Activated naive CD4-positive, alpha-beta T cell treated with Interleukin-2 at 50 U/mL for 16 hours (primary cell): Measurements from ENCODE around the gene CDH15.
A peak's percentile ranks its signal among the peaks of the same experiment; 100 is the strongest.

Experiments used
- DNase-seq: peaks from one replicate; pipeline ENCODE4 v3.0.0-alpha.2; 2020

The CDH15 gene

GRCh38 chr16:89171216-89172170, at the start of gene CDH15:
Gene CDH15, plus strand, starts transcription at chr16:89171748. Its CDS starts 84 bp downstream, at chr16:89171832.
- DNase-seq = peak; percentile 95

GRCh38 chr16:89122322-89122851, 49.2 kb upstream of the CDH15 start:
- DNase-seq = peak; percentile 41

GRCh38 chr16:89123001-89123830, 48.3 kb upstream of the CDH15 start:
- no peak for DNase-seq

- DNase-seq = no peak
These were observed 47.8 kb upstream of the CDH15 start for GRCh38 chr16:89123831-89124100.

GRCh38 chr16:89129378-89129777, 42.2 kb upstream of the CDH15 start:
- DNase-seq = no peak

- DNase-seq = no peak
These were observed 41.1 kb upstream of the CDH15 start for GRCh38 chr16:89130448-89130847.

- DNase-seq = no peak
These were observed 39.8 kb upstream of the CDH15 start for GRCh38 chr16:89131783-89132182.

GRCh38 chr16:89132194-89133005, 39.1 kb upstream of the CDH15 start:
- DNase-seq = no peak

- no peak for DNase-seq
These were observed 38.0 kb upstream of the CDH15 start for GRCh38 chr16:89133457-89134127.

- no peak for DNase-seq
These were observed 37.3 kb upstream of the CDH15 start for GRCh38 chr16:89134269-89134668.

- no peak for DNase-seq
These were observed 36.4 kb upstream of the CDH15 start for GRCh38 chr16:89135166-89135565.

- DNase-seq = no peak
These were observed 35.4 kb upstream of the CDH15 start for GRCh38 chr16:89135971-89136765.

GRCh38 chr16:89136931-89137330, 34.6 kb upstream of the CDH15 start:
- no peak for DNase-seq

GRCh38 chr16:89137666-89138512, 33.7 kb upstream of the CDH15 start:
- no peak for DNase-seq

- no peak for DNase-seq
These were observed 33.1 kb upstream of the CDH15 start for GRCh38 chr16:89138513-89138795.

- no peak for DNase-seq
These were observed 32.6 kb upstream of the CDH15 start for GRCh38 chr16:89138843-89139520.

GRCh38 chr16:89139907-89140361, 31.6 kb upstream of the CDH15 start:
- DNase-seq = no peak

- DNase-seq = no peak
These were observed 31.1 kb upstream of the CDH15 start for GRCh38 chr16:89140401-89140800.

GRCh38 chr16:89140981-89141883, 30.3 kb upstream of the CDH15 start:
- DNase-seq = no peak
